HepG2 (cell line): Measurements from ENCODE around the gene NFE2. TPM values are rescaled to one million over a fixed set of nuclear protein-coding genes. Genes with fewer than 3 reads are reported as not detected.

Source experiments
- ATAC-seq: fragments of 200-7000 bp; cut with Tn5 transposase; 3 replicates; pipeline ENCODE4 v1.9.1; 2020; ENCODE audit warnings: mild to moderate bottlenecking, moderate library complexity
- BruUV-seq: library from RNA; stranded (reverse); fragments of 400-500 nt; replicated peaks from 2 replicates; lab custom pipeline; 2021; lab: Mats Ljungman, UMichigan
- CTCF ChIA-PET: fragments of 300-600 bp; formaldehyde crosslinking; extraction: SDS; loops from one replicate; lab custom pipeline; 2021; ENCODE audit warnings: low total read pairs, inconsistent platforms, low intra/inter-chr PET ratio; lab: Yijun Ruan, JAX
- POLR2A ChIA-PET: fragments of 350-600 bp; sonication (Branson Sonifier 250); formaldehyde crosslinking; loops from one replicate; lab custom pipeline; 2020; ENCODE audit warnings: antibody characterized with exemption, inconsistent platforms; lab: Yijun Ruan, JAX
- DNase-seq: peaks from one replicate; pipeline ENCODE4 v3.0.0-alpha.2; 2015; ENCODE audit warnings: low spot score
- FAIRE-seq: peaks from 3 replicates; lab custom pipeline; 2011; peaks lifted over from hg19 to GRCh38; lab: Jason Lieb, UNC
- H2AFZ ChIP-seq: one replicate; pipeline ENCODE4 v1.6.1; 2011; ENCODE audit warnings: low read length, inconsistent platforms
- H3K27ac ChIP-seq: fragments of 300-600 bp; 3 replicates; pipeline ENCODE4 v1.8.0; 2011; ENCODE audit warnings: mixed run types, mild to moderate bottlenecking, mixed read lengths, low read length, inconsistent platforms; ENCODE audit not compliant: insufficient read depth; ENCODE audit errors: extremely low read length
- H3K27me3 ChIP-seq, 2 experiments: fragments of 200-600 bp in 1 of 2; 2 replicates in 1 of 2; 3 replicates in 1 of 2; pipeline versions ENCODE4 v1.6.0 to v1.8.0; 2011; ENCODE audit warnings: low read length in 2 of 2, mild to moderate bottlenecking in 2 of 2, moderate library complexity in 2 of 2, inconsistent platforms in 1 of 2; ENCODE audit not compliant: insufficient read depth in 2 of 2, control insufficient read depth in 1 of 2
- H3K36me3 ChIP-seq, 2 experiments: fragments of 200-600 bp in 1 of 2; replicated peaks in 1 of 2; 2 replicates in 1 of 2; 3 replicates in 1 of 2; pipeline versions ENCODE4 v1.5.1 to v1.8.0; 2011; ENCODE audit warnings: low read length in 2 of 2, inconsistent platforms in 1 of 2; ENCODE audit not compliant: insufficient read depth in 2 of 2, control insufficient read depth in 1 of 2
- H3K4me1 ChIP-seq: 2 replicates; pipeline ENCODE4 v1.5.1; 2012; ENCODE audit warnings: low read length, inconsistent platforms; ENCODE audit not compliant: insufficient read depth
- H3K4me2 ChIP-seq: 2 replicates; pipeline ENCODE4 v1.6.0; 2011; ENCODE audit warnings: low read depth, low read length, inconsistent platforms
- H3K4me3 ChIP-seq, 3 experiments: fragments of 200-600 bp in 1 of 3; sonication (generic), shearing (Covaris generic) in 1 of 3; replicated peaks in 1 of 3; 2 replicates each; pipeline ENCODE4 v1.5.1; 2011 to 2016; ENCODE audit warnings: low read length in 3 of 3, inconsistent platforms in 2 of 3, low read depth in 2 of 3, mild to moderate bottlenecking in 2 of 3, control low read depth in 1 of 3, mixed read lengths in 1 of 3; ENCODE audit not compliant: insufficient read depth in 1 of 3
- H3K79me2 ChIP-seq: one replicate; pipeline ENCODE4 v1.6.1; 2011; ENCODE audit warnings: low read length, inconsistent platforms; ENCODE audit not compliant: insufficient read depth
- H3K9ac ChIP-seq: 2 replicates; pipeline ENCODE4 v1.6.0; 2011; ENCODE audit warnings: mild to moderate bottlenecking, low read depth, low read length, inconsistent platforms; ENCODE audit not compliant: insufficient read depth
- H3K9me3 ChIP-seq: 2 replicates; pipeline ENCODE4 v1.5.1; 2012; ENCODE audit warnings: mild to moderate bottlenecking, low read length
- H4K20me1 ChIP-seq: 2 replicates; pipeline ENCODE4 v1.6.0; 2011; ENCODE audit warnings: inconsistent platforms, mild to moderate bottlenecking, low read length, moderate library complexity; ENCODE audit not compliant: insufficient read depth
- GTF3A ChIP-seq: sonication (generic); formaldehyde crosslinking; conservative IDR thresholded peaks from 2 replicates; pipeline ENCODE4 v1.4.0; 2020; ENCODE audit warnings: mild to moderate bottlenecking, missing genetic modification reagents
- HDAC2 ChIP-seq: sonication (generic); formaldehyde crosslinking; IDR thresholded peaks from 2 replicates; pipeline ENCODE4 v1.4.0; 2020; ENCODE audit warnings: missing genetic modification reagents
- NBN ChIP-seq: fragments of 450-650 bp; conservative IDR thresholded peaks from 2 replicates; pipeline ENCODE4 v1.6.1; 2017
- NFATC3 ChIP-seq: sonication (generic); formaldehyde crosslinking; IDR thresholded peaks from 2 replicates; pipeline ENCODE4 v1.5.1; 2020; ENCODE audit warnings: mild to moderate bottlenecking, missing genetic modification reagents
- NPAS2 ChIP-seq: sonication (generic); formaldehyde crosslinking; IDR thresholded peaks from 2 replicates; pipeline ENCODE4 v1.8.0; 2022; ENCODE audit warnings: mild to moderate bottlenecking, missing genetic modification reagents, borderline replicate concordance
- PAF1 ChIP-seq: IDR thresholded peaks from 2 replicates; pipeline ENCODE4 v1.6.1; 2016; ENCODE audit warnings: missing genetic modification reagents, missing compliant biosample characterization
- SMAD3 ChIP-seq: sonication (generic); formaldehyde crosslinking; IDR thresholded peaks from 2 replicates; pipeline ENCODE4 v1.4.0; 2020; ENCODE audit warnings: missing genetic modification reagents
- SNAPC5 ChIP-seq: sonication (generic); formaldehyde crosslinking; IDR thresholded peaks from 2 replicates; pipeline ENCODE4 v1.8.1; 2023; ENCODE audit warnings: mild to moderate bottlenecking, missing genetic modification reagents, borderline replicate concordance
- STAG1 ChIP-seq: sonication (generic); formaldehyde crosslinking; IDR thresholded peaks from 2 replicates; pipeline ENCODE4 v1.4.0; 2020; ENCODE audit warnings: missing genetic modification reagents
- TMF1 ChIP-seq: sonication (generic); formaldehyde crosslinking; IDR thresholded peaks from 2 replicates; pipeline ENCODE4 v1.8.1; 2022; ENCODE audit warnings: low read depth, missing genetic modification reagents
- TSC22D2 ChIP-seq: sonication (generic); formaldehyde crosslinking; IDR thresholded peaks from 2 replicates; pipeline ENCODE4 v1.5.1; 2020; ENCODE audit warnings: missing genetic modification reagents, mild to moderate bottlenecking, borderline replicate concordance
- ZNF225 ChIP-seq: sonication (generic); formaldehyde crosslinking; IDR thresholded peaks from 2 replicates; pipeline ENCODE4 v1.4.0; 2020; ENCODE audit warnings: mild to moderate bottlenecking, missing genetic modification reagents
- ZNF326 ChIP-seq: sonication (generic); formaldehyde crosslinking; IDR thresholded peaks from 2 replicates; pipeline ENCODE4 v1.4.0; 2020; ENCODE audit warnings: missing genetic modification reagents, borderline replicate concordance
- ZNF572 ChIP-seq: sonication (generic); formaldehyde crosslinking; IDR thresholded peaks from 2 replicates; pipeline ENCODE4 v1.5.1; 2020; ENCODE audit warnings: mild to moderate bottlenecking, missing genetic modification reagents
- WGBS: methylation state at CpG from one replicate; pipeline ENCODE4 v1.1.6; 2017; ENCODE audit warnings: low lambda C conversion rate; 5-methylcytosine and 5-hydroxymethylcytosine counted together
- in situ Hi-C: cut with HindIII; loops from 2 replicates; pipeline ENCODE4 v1.10.0; 2017; ENCODE audit warnings: low pct_unique_long_range_greater_than_20kb; ENCODE audit not compliant: extremely low pct_ligation_motif_present
- intact Hi-C: fragments of 100-400 bp; cut with micrococcal nuclease; formaldehyde crosslinking; loops from one replicate; pipeline ENCODE4 v1.10.0; 2022; ENCODE audit not compliant: unreplicated experiment
- polyA plus RNA-seq, 8 experiments: library from polyadenylated mRNA; depleted of rRNA in 3 of 8; stranded (reverse) in 7 of 8; unstranded in 1 of 8; fragments of >200 nt; fragmentation: Illumina TruSeq in 4 of 8; extraction: Trizol in 4 of 8; gene quantifications; 2 replicates each; pipeline versions ENCODE4 v1.2.1 to v1.2.3, GENCODE V29; 2011 to 2016; ENCODE audit warnings: low read depth in 4 of 8, missing spikeins in 1 of 8, mixed read lengths in 1 of 8; ENCODE audit not compliant: insufficient read depth in 1 of 8
- total RNA-seq, 5 experiments: library from RNA; depleted of rRNA; stranded (reverse); fragments of >200 nt; fragmentation: Illumina TruSeq; extraction: Trizol; gene quantifications; 2 replicates each; pipeline ENCODE4 v1.2.3, GENCODE V29; 2016; ENCODE audit warnings: low read depth in 1 of 5

NFE2 gene
- total and polyA plus RNA-seq, 2 of the 13 experiments (the other 11 are each of a cell fraction or from before 2014, with no cell fraction given): 4.5 to 7.8 TPM

DNA sequence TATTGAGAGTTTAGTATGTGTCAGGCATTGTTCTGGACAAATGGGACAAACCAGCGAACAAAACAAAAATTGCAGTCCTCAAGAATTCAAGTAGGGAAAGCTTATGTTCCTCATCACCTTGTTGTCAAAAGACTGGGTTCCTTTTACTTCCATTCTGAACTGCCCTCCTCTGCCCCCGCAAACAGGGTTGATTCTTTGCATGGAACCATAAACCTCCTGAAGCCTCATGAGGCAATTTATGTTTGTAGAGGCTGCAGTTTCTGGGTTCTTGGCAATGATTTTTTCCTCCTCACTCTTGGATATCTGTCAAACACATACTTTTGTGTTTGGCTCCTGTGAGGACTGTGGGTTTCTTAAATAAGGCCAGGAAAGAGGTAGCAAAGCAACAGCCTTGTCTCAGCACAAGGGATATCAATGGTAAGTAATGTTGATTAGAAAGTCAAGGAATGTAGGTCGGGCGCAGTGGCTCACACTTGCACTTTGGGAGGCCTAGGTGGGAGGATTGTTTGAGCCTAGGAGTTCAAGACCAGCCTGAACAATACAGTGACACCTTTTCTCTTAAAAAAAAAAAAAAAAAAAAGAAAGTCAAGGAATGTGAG lies 38.0 kb upstream of the NFE2 start:
- Histone ChIP-seq H3K36me3 (peaks cover 10 to 29% of the 10 kb centered on the region in 2 experiments), H3K4me2 (no peak overlapping the region), H2AFZ (no peak overlapping the region), H3K9ac (no peak overlapping the region), H3K4me1 (peaks cover 68% of the 10 kb centered on the region), H3K79me2 (peaks cover 5% of the 10 kb centered on the region), H3K4me3 (no peak overlapping the region), H3K27ac (no peak overlapping the region), H3K9me3 (no peaks in the 10 kb centered on the region), H4K20me1 (no peaks in the 10 kb centered on the region), H3K27me3 (no peaks in the 10 kb centered on the region)
- DNase-seq (no peak), ATAC-seq (no peak), FAIRE-seq (no peak)
- ChIA-PET POLR2A (interaction anchor here (1.3 kb wide), 1 partner anchor 11 kb away, joined by 4 read pairs; no protein-coding TSS in a partner anchor), CTCF (no interaction called here)
- in situ Hi-C loops: no loop called here
- WGBS: 96% methylated on average over 4 of the region's 4 CpGs
- no TSS peak for BruUV-seq
- TF ChIP-seq PAF1 (no peak), GTF3A (CRISPR knock-in tag) (no peak), TMF1 (CRISPR knock-in tag) (no peak), HDAC2 (no peak), NPAS2 (CRISPR knock-in tag) (no peak), SMAD3 (CRISPR knock-in tag) (no peak), ZNF572 (CRISPR knock-in tag) (no peak), STAG1 (no peak), SNAPC5 (CRISPR knock-in tag) (no peak), ZNF326 (CRISPR knock-in tag) (no peak), NBN (no peak), NFATC3 (CRISPR knock-in tag) (no peak), ZNF225 (CRISPR knock-in tag) (no peak), TSC22D2 (no peak)
- intact Hi-C loops: no loop called here
